HT-29 (cell line): ENCODE data around the gene DENND1B. TPM values are rescaled to one million over a fixed set of nuclear protein-coding genes. Genes with fewer than 3 reads are reported as not detected.
"Not testable (repeated sequence)": the region's sequence is repeated elsewhere in the genome, so short reads cannot be mapped to it uniquely, and the experiment has no call there.

Source experiments
- DNase-seq: peaks from one replicate; pipeline ENCODE4 v3.0.0-alpha.2; 2015; ENCODE audit warnings: low spot score
- total RNA-seq: library from RNA; depleted of rRNA; stranded (reverse); fragments of >200 nt; shearing (Covaris generic); gene quantifications from 2 replicates; pipeline ENCODE4 v1.2.3, GENCODE V29; 2014

Gene DENND1B
- total RNA-seq, 1 experiment from 2014 or later = 4.1 TPM

- DNase-seq = no peak
Measured at GRCh38 chr1:197559244-197559643, 216.0 kb downstream of the DENND1B start.

- DNase-seq = no peak
Measured at GRCh38 chr1:197557302-197557701, 218.0 kb downstream of the DENND1B start.

- DNase-seq = no peak
Measured at GRCh38 chr1:197553281-197553680, 222.0 kb downstream of the DENND1B start.

GRCh38 chr1:197546989-197547388, 228.3 kb downstream of the DENND1B start:
- DNase-seq = no peak

GRCh38 chr1:197544553-197544952, 230.7 kb downstream of the DENND1B start:
- no peak for DNase-seq

- DNase-seq = no peak
Measured at GRCh38 chr1:197544130-197544529, 231.2 kb downstream of the DENND1B start.

GRCh38 chr1:197541411-197541810, 233.9 kb downstream of the DENND1B start:
- DNase-seq = no peak

- peak; percentile 48 for DNase-seq
Measured at GRCh38 chr1:197526736-197527371, 248.4 kb downstream of the DENND1B start.

- DNase-seq = peak; percentile 57
Measured at GRCh38 chr1:197521118-197521739, 254.1 kb downstream of the DENND1B start.

- DNase-seq = peak; percentile 13
Measured at GRCh38 chr1:197519741-197520334, 255.4 kb downstream of the DENND1B start.

- no peak for DNase-seq
Measured at GRCh38 chr1:197515421-197515820, 259.9 kb downstream of the DENND1B start.

GRCh38 chr1:197510691-197511378, 264.4 kb downstream of the DENND1B start:
- no peak for DNase-seq

GRCh38 chr1:197496722-197497121, 278.6 kb downstream of the DENND1B start:
- no peak for DNase-seq

- DNase-seq = not testable (repeated sequence)
Measured at GRCh38 chr1:197491505-197491904, 283.8 kb downstream of the DENND1B start.

- peak; percentile 4 for DNase-seq
Measured at GRCh38 chr1:197486946-197487345, 288.3 kb downstream of the DENND1B start.

- no peak for DNase-seq
Measured at GRCh38 chr1:197485790-197486189, 289.5 kb downstream of the DENND1B start.

GRCh38 chr1:197481101-197481500, 294.2 kb downstream of the DENND1B start:
- no peak for DNase-seq

GRCh38 chr1:197480446-197480845, 294.8 kb downstream of the DENND1B start:
- DNase-seq = no peak

- no peak for DNase-seq
Measured at GRCh38 chr1:197472141-197472540, 303.1 kb downstream of the DENND1B start.

- DNase-seq = no peak
Measured at GRCh38 chr1:197471248-197471985, 303.9 kb downstream of the DENND1B start.

- no peak for DNase-seq
Measured at GRCh38 chr1:197470330-197470729, 304.9 kb downstream of the DENND1B start.
